Stimulated activated CD8-positive, alpha-beta memory T cell treated with anti-CD3 and anti-CD28 coated beads, Interleukin-4, amount 100 ng/mL, for 1 hour (primary cell): ENCODE measurements around the gene CIAO3.
A peak's percentile ranks its signal among the peaks of the same experiment; 100 is the strongest.

Experiments used
- DNase-seq, 2 donors: peaks; one replicate each; pipeline ENCODE4 v3.0.0-alpha.2; 2020; ENCODE audit warnings: low read depth in 2 of 2, low spot score in 1 of 2

CIAO3 gene

DNA sequence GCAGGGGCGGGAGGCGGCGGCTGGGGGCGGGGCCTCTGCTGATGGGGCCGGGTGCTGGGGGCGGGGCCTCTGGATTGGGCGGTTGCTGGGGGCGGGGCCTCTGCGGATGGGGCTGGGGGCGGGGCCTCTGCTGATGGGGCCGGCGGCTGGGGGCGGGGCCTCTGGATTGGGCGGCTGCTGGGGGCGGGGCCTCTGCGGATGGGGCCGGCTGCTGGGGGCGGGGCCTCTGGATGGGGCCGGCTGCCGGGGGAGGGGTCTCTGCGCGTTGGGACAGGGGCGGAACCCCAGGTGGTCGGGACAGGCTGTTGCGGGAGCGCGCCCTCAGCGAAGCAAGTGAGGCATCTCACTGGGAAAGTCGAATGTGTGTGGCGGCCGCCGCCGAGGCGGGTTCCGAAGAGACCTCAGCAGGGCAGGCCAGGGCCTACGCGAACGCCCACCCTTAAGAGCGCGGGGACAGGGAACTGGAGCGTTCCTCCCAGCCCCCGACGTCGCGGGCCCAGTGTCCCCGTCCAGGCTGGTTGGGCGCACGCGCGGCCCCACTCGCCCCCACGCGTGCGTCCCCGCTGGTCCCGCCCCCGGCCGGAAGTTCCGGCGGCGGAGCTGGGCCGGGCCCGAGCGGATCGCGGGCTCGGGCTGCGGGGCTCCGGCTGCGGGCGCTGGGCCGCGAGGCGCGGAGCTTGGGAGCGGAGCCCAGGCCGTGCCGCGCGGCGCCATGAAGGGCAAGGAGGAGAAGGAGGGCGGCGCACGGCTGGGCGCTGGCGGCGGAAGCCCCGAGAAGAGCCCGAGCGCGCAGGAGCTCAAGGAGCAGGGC, 60.8 kb downstream of the CIAO3 start, which contains the start of gene STUB1:
Gene STUB1, plus strand, starts transcription at position 597 of the 811 bp plus-strand sequence. Its CDS starts 116 bp downstream, at position 713.
- peak; percentile 65 to 80 for DNase-seq
